ENCODE data around the gene LAMA3.

DNA sequence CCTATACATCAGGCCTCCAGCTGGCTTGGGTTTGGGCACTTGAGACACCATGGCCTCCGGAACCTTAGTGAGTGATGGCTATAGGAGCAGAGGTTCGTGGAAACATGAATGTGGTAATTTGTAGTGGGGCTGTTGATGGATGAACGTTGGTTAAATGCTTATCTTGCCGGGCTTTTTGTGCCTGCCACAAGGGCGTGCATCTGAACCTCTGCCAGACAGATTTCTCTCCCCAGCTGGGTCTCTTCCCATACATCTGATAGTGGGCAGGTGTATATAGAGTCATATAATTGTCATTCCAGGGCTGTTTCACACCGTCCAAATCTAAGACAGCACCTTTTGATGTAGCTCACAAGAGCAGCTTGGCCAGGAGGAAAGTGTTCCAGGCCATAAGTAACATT lies 14.7 kb downstream of the LAMA3 start:
- TF ChIP-seq, protein P1, sequence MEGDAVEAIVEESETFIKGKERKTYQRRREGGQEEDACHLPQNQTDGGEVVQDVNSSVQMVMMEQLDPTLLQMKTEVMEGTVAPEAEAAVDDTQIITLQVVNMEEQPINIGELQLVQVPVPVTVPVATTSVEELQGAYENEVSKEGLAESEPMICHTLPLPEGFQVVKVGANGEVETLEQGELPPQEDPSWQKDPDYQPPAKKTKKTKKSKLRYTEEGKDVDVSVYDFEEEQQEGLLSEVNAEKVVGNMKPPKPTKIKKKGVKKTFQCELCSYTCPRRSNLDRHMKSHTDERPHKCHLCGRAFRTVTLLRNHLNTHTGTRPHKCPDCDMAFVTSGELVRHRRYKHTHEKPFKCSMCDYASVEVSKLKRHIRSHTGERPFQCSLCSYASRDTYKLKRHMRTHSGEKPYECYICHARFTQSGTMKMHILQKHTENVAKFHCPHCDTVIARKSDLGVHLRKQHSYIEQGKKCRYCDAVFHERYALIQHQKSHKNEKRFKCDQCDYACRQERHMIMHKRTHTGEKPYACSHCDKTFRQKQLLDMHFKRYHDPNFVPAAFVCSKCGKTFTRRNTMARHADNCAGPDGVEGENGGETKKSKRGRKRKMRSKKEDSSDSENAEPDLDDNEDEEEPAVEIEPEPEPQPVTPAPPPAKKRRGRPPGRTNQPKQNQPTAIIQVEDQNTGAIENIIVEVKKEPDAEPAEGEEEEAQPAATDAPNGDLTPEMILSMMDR (IDR thresholded peaks at IDR 0.05) = no peak
- TF ChIP-seq POLR2A (IDR thresholded peaks at IDR 0.05) = no peak
